Activated CD4-positive, alpha-beta T cell treated with anti-CD3 and anti-CD28 coated beads, Interleukin-2, amount 10 ng/mL, durations not matched to agents 7 days and 5 days (primary cell): ENCODE results near the gene GUSB. TPM values are rescaled to one million over a fixed set of nuclear protein-coding genes. Genes with fewer than 3 reads are reported as not detected.

Experiments
- total RNA-seq, 2 experiments: library from RNA; stranded (reverse); gene quantifications; one replicate each; pipeline ENCODE4 v1.2.3, GENCODE V29; 2021

GUSB gene
- total RNA-seq, 2 experiments from 2014 or later: 63.3 to 66.2 TPM

Other genes with a start within 250 kb of the GUSB start
- 10 to 100 TPM; 15.7 to 19.1 TPM for gene VKORC1L1, start 109.1 kb downstream of the GUSB start, total RNA-seq
- 10 to 100 TPM; 16.5 to 24.1 TPM for gene ASL, start 93.6 kb upstream of the GUSB start, total RNA-seq
- 10 to 100 TPM; 29.4 to 31.4 TPM for gene CRCP, start 132.6 kb upstream of the GUSB start, total RNA-seq
- gene TPST1, start 223.1 kb upstream of the GUSB start, total RNA-seq: under 1 TPM; 0.67 to 0.79 TPM